GM19043 (cell line): ENCODE data around the gene STX3.
"Not testable (repeated sequence)": the region's sequence is repeated elsewhere in the genome, so short reads cannot be mapped to it uniquely, and the experiment has no call there.

Source experiments
- ATAC-seq: cut with Tn5 transposase; IDR thresholded peaks from one replicate; pipeline ENCODE4 v1.9.1; 2021; ENCODE audit warnings: low read depth; ENCODE audit not compliant: unreplicated experiment

STX3 gene

DNA sequence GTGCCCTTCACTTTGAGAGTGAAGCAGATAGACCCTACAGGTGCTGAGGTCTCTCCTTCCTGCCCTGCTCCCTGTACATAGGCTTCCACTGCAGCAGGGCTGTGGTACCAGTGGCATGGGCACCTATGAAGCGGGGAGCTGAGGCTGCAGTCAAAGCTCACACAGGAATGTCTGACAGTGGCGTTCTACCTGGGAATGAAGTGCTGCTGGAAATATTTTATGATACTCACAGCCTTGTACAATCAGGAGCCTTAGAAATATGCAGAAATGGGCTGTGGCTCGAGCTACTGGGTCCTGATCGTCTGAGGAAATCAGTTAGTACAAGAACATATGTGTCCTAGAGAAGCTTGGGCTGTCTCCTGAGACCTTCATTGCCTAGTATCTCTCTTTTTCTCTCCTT lies 30.6 kb downstream of the STX3 start:
- ATAC-seq: no peak

DNA sequence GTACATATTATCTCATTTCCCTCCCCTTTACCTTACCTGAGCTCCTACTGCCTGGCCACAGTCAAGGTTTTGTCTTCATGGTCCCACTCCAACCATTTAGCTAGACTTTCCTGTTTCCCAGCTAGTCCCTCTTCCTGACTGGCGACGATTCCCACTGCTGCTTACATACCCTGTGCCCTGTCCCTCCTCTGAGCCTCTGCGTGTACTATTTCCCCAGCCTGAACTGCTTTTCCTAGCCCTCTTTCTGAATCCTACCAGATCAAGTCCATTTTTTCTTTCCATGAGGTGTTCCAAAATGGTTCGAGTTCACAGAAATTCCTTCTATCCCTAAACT lies 32.0 kb downstream of the STX3 start:
- ATAC-seq: no peak

DNA sequence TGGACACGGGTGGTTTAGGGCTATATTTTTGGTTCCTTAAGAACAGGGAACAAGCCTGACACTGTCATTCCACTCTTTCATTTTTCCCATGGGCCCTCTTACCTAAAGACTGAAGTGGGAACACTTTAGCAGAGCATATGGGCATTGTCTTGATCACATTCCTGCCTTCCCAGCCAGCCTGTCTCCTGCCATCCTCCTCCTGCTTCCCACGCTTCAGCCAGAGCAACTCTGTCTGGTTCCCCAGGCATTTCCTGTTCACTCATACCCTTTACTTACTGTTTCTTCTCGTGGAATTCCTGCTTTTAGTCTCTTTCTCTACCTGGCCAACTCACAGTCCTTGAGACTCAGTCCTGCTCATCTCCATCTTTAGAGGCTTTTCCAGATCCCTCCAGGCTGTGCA lies 32.6 kb downstream of the STX3 start:
- ATAC-seq: no peak

DNA sequence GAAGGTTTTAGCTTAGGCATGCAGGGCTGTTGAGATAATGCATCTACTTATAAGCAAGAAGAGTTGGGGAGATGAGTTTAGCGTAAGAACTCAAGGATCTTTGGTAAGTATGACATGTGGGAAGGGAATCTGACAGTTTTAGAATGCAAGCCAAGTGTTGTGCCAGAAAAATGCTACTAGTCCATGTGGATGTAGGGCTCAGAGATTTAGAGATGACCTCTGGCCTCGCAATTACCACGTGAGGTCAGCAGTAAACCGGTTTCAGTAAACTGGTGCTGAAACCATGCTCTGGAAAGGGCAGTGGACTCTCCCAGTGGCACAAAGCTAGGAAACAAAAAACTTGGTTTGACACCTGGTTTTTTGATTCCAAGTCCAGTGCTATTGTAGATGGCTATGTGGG lies 36.5 kb downstream of the STX3 start:
- no peak for ATAC-seq

DNA sequence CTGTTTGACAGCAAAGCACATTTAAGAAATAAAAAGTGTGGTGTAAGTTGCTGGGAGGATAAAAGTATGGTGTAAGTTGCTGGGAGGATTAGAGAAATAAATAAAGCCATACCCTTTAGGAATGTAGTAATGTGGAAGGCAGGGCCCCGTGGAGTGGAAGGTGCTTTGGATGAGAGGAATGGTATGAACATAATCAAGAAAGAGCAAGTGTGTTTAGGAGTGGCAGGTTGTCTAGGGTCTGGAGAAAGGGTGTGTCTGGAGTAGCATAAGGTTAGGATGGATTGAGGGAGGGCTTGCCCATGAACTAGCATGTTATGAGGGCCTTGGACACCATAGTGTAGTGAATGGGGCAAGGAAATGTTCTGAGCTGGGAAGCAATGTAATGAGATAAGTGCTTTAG lies 37.3 kb downstream of the STX3 start:
- no peak for ATAC-seq

DNA sequence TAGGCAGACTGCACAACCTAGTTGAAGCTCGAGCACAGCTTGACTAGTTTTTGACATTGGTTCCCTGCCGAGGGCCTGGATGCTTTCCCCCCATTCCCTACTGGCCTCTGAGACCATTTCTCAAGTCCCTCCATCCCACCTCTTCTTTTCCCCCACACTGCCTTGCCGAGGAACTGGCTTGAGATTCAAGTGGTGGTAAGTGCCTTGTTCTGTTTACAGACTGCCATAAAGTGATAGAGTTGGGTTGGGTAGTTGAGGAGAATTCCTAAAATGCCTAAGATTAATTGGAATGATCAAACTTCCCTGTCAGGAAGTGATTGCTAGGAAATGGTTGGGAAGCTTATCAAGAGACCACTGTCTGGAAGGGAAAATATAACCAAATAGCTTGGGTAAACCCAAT lies 39.2 kb downstream of the STX3 start:
- ATAC-seq: no peak

DNA sequence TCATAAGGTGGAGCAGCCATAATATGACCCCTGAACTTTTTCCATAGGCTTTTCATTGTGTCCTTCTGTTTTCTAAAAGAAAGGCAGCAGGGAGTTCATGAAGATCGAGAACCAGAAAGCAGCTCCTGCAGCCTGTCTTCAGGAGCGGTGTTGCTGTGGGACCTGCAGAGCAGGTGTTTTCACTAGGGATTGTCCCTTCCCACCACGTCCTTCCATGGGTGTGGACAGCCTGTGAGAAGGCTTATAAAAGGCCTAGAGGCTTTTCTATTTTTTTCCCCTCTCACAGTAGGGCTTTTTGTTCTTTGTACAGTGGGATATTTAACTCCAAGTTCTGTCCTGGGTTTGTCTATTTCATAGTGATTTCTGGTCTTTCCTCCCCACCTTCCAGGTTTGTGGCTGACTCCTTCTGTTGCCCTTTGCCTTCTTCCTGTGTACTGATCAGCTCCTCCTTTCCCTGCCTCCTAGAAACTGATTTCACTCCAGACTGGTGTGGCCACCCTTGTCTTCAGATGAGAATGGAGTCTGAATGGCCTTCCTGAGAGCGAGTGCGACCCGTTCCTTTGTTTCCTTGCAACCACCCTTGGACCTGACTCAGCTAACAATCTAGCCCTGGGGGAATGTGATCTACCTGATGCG lies 45.3 kb downstream of the STX3 start:
- no peak for ATAC-seq

DNA sequence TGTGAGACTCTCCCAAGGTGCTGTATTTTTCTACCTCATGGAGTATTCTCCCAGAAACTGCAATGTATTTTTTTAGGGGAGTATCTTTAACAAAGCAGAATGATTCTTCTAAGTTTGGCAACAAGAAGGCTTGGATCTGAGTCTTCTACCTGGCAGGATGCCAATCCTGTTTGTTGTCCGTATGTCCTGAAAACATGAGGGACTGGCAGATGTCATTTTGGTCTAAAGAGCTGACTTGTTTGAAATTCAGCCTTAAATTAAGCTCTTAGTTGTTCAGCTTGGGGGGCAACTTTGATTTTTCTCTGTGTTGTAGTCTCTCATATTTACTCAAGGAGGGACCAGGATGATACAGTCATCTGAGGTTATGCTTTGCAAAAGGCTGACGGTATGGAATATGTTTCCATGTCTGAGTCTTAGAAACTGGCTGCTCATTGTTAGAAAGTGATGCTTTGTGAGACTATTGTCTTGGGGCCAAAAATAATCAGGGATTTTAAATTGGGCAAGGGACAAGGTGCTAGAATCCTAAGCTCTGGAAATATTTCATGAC lies 46.1 kb downstream of the STX3 start:
- ATAC-seq: no peak

DNA sequence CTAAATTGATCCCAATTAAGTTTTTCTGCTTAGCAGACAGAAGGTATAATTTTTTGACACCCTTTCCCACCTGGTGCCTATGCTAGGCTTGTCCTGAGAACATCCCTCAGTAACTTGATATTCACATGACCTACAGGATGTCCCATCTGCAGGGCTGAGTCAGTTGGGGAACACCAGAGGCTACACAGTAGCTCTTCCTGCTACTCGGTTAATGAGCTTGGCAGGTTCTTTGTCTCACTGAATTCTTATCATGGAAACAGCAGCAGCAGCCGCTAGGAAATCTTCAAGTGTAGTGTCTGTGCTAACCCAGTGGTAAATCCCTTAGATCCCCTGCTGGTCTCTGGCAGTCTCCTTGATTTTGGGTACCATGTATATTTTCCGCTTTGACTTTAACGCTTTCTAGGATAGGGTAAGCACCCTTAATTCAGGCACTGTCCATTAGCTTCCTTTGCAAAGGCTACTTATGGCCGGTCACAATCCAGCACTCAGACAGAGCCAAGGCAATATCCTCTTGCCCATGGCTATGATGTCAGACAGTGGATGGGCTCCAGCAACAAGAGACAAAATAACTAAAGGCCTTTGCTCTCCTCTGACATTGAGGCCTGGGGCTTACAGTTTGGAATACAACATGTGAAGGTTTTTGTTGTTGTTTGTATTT lies 46.9 kb downstream of the STX3 start:
- no peak for ATAC-seq

DNA sequence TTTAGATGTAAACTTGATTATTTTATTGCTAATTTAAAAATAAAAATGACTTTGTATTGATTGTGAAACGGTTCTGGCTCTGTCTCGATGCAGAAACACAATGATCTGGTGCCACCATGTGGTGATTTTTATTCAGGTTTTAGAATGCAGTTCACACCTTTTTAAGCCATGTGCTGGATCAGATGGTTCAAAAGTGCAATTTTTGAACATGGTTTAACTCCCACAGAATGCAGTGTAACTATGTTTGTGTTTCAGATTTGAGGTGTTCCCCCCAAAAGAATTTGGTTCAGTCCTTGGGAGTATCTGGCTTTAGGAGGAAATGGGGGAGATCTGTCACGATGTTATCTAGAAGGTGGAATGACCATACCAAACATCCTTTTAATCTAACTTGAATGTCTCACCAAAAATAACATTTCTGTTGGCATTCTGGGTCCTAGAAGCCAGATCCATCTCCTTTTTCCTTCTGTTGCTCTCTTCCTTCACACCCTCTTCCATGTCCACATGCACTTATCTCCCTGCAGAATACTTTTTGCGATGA lies 47.5 kb downstream of the STX3 start:
- no peak for ATAC-seq

DNA sequence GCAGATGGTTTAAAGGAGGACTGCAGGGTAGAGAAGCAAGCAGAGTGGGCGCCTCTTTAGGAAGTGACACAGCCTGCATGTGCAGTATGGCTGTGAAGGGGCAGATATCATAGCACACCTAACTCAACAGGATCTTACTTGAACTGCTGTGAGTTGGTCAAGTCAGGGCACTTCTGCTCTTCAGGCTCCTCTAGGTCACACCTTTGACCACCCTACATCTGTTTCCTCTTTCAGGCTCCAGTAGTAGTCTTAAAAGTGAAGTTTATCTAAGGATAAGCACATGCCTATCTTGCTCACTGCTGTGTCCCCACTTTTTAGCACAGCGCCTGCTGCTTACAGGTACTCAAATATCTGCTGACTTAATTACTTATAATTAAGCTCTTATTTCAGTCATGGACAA lies 48.9 kb downstream of the STX3 start:
- ATAC-seq: no peak

DNA sequence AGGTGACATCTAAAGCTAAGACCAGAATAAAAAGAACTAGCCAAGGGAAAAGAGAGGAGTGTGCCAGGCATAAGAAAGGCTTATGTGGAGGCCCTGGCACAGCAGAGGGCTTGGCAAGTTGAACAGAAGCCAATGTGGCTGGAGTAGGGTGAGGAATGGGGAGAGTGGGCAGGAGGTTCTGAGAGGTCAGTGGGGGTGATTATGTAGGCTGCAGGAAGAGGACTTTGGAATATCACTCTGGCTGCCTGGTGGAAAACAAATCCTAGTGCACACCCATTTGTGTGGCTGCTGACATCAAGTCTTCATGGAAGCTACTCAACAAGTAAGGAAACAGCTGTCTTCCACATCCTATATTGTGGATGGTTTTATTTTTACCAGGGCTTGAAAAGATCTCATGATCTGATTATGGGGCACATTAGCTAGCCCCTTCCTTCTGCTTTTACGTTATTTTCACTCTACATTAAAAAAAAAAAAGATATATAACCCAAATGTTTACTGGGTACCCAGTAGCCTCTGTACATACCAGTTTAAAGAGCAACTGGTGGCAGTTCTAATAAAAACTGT lies 52.0 kb downstream of the STX3 start:
- no peak for ATAC-seq

DNA sequence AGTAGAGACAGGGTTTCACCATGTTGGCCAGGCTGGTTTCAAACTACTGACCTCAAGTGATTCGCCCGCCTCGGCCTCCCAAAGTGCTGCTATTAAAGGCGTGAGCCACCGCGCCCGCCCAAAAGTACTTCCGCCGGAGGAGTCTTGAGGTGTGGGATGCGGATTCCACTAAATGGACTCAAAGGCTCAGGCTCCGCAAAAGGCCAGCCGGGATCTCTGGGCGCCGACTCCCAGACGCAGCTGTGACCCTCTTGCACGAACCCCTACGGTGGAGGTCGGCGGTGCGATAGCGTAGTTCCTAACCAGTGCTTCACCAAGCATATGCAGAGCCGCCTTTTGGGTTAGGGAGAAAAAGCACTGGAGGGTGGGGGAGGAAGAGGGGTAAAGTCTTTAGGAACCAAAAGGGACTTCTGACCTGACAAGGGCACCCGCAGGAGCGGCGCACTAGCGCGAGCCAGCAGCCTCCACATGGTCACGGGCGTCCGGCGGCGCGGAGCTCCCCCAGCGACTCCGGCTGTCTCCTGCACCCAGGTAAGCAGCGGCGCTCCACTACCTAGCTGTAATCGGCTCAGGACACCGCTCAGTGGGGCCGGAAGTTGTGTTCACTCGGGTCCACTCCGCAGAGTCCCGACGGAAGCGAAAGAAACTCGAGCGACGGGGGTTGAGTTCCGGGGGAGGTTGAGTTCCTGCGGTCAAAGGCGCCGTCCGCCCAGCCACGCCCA lies 55.2 kb downstream of the STX3 start, which contains the start of gene MRPL16:
TSS of gene MRPL16 (minus strand) at position 590 of the 722 bp plus-strand sequence. CDS start at position 470, 120 bp downstream.
- ATAC-seq: peak; percentile 97

DNA sequence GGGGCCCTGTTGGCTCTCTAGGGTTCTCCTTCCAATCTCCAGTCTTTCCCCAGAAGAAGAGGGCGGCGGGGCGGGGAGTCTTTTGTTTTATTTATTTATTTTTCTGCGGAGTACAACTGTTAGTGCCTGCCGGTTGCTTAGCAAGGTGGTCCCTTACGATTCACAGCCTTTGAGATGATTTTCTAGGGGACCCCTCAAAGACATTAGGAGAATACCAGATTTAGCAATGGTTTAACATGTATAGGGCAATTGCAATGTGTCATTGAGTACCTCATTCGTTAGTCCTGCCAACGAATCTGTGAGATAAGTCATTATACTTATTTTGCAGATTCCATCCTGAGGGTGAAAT lies 55.7 kb downstream of the STX3 start:
- ATAC-seq: no peak

DNA sequence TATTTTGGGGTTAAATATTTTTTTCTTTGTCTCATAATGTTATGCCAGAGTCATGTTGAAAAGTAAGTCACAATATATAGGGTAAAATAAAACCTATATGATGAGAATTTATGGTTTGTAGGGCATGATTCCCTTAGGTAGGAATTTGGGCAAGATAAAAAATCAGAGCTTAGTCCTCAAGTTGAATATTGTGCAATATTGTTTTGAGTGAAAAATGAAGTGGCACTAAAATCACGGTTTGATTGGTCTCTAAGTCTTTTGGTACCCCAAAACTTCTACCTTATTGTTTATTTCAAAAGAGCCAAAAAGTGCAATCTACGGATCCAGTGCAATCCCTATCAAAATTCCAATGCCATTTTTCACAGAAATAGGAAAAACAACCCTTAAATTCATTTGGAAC lies 57.0 kb downstream of the STX3 start:
- no peak for ATAC-seq

DNA sequence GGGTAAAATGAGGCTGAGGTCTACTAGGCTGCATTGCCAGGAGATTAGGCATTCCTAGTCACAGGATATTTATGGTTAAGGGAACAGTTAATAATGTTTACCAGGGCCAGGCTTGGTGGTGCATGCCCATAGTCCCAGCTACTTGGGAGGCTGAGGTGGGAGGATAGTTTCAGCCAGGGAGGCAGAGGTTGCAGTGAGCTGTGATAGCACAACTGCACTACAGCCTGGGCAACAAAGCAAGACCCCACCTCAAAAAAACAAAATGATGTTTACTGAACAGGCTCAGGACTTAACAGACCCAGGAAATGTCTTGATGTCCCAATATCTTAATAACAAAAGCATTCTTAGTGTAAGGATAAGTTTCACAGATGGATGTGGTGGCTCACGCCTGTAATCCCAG lies 58.2 kb downstream of the STX3 start:
- ATAC-seq: no peak

DNA sequence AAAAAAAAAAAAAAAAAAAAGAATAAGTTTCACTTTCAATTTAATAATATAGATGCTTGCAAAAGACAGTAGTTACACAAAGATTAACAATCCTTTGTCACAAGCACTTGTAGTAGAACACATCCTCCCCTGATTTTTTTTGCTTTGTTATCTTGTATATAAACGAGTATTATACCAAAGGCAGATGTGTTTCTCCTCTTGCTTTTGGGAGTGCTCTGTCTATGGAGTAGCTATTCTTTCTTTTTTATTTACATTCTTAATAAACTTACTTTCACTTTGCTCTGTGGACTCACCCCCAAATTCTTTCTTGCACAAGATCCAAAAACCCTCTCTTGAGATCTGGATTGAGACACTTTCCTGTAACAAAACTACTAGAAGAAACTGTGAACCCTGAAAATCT lies 58.8 kb downstream of the STX3 start:
- no peak for ATAC-seq

DNA sequence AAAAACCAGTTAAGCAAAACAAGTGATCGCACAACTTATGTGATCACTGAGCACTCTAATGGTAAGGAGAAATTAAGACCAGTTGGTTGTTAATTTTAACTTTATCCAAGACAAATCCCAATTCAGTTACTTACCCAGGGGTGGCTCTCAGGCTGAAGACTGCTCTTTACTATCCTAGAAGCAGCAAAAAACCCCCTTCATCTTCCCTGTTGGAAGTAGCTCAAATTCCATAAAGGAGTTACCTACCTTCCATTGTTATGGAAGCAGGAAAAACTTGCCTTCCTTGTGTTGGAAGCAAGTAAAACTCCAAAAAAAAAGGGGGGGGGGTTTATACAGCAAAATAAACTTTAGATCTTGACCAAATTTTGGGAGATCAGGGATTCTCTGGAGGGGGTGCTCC lies 60.6 kb downstream of the STX3 start:
- ATAC-seq: no peak

DNA sequence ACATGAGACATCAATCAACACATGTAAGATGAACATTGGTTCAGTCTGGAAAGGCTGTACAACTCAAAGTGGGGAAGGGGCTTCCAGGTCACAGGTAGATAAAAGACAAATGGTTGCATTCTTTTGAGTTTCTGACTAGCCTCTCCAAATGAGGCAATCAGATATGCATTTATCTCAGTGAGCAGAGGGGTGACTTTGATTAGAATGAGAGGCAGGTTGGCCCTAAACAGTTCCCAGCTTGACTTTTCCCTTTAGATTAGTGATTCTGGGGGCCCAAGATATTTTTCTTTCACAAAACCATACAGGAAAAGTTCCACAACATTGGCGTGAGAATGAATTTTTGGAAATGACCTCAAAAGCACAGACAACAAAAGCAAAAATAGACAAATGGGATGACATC lies 61.3 kb downstream of the STX3 start:
- not testable (repeated sequence) for ATAC-seq

DNA sequence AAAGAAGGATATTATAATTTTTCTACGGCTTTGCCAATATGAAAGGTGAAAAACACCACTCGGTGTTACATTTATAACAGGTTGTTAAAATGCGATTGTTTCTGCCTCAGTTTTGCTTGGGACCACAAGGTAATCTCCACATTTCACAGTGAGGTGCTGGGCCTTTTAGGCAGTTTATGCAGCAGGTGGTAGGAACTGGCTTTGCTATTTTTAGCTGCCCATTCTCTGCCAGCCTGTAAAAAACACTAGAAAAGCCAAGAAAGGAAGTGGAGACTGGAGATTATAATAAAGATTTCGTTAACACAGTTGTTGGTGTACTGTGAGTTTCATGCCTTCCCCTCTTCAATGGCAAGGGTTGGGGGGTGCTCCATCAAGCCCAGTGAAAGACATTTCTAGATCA lies 63.4 kb downstream of the STX3 start:
- ATAC-seq: no peak

DNA sequence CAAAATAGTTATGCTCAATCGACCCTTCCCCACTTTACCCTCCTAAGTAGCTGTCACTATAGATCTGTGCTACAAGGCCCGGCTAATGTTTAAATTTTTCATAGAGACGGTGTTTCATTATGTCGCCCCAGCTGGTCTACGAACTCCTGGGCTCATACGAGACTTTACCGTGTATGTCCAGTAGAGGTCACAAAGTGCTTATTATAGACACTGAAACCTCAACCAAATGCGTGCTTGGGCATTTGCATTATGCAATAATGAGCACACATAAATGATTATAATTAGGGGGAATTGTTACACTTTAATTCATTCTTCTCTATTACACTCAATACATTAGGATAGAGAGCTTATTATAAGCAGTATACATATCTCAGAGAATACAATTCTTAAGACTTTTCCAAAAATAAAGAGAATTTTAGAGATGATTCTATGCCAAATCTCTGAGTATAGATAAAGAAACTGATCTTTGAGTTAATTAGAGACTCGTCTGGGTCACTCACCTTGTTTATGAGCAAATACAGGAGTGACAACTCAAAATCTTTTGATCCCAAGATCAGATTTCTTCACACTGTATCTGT lies 67.9 kb downstream of the STX3 start:
- peak; percentile 83 for ATAC-seq
